Chondrocyte (in vitro differentiated cells): ENCODE data around the gene ADCY10. TPM values are rescaled to one million over a fixed set of nuclear protein-coding genes. Genes with fewer than 3 reads are reported as not detected.

ENCODE experiments used
- DNase-seq: peaks from one replicate; pipeline ENCODE4 v3.0.0; 2021; ENCODE audit warnings: mixed read lengths, low spot score
- H3K27ac Mint-ChIP-seq: one replicate; pipeline ENCODE4 v1.8.0; 2021; ENCODE audit warnings: mild to moderate bottlenecking, moderate library complexity, mixed read lengths; ENCODE audit not compliant: unreplicated experiment
- H3K27me3 Mint-ChIP-seq: 2 replicates; pipeline ENCODE4 v1.8.0; 2021; ENCODE audit warnings: low read depth, mixed read lengths
- H3K36me3 Mint-ChIP-seq: 2 replicates; pipeline ENCODE4 v1.8.0; 2021; ENCODE audit warnings: low read depth, mixed read lengths
- H3K4me1 Mint-ChIP-seq: 2 replicates; pipeline ENCODE4 v1.8.0; 2021; ENCODE audit warnings: low read depth, mild to moderate bottlenecking, mixed read lengths
- H3K4me3 Mint-ChIP-seq: one replicate; pipeline ENCODE4 v1.8.0; 2021; ENCODE audit warnings: mild to moderate bottlenecking, moderate library complexity, mixed read lengths; ENCODE audit not compliant: unreplicated experiment
- H3K9me3 Mint-ChIP-seq: 2 replicates; pipeline ENCODE4 v1.8.0; 2021; ENCODE audit warnings: low read depth, mixed read lengths
- total RNA-seq: library from RNA; stranded (reverse); gene quantifications from 3 replicates; pipeline ENCODE4 v1.2.1, GENCODE V29; 2021
- TF ChIP-seq, protein P1 (sequence below): fragments of 200-600 bp; sonication (generic); IDR thresholded peaks from 2 replicates; pipeline ENCODE4 v1.5.0; 2021; ENCODE audit warnings: antibody characterized with exemption, mild to moderate bottlenecking, moderate library complexity

ADCY10 gene
- total RNA-seq, 1 donor from 2014 or later = 0.07 TPM

- H3K27ac Mint-ChIP-seq = no peak overlapping the region
- no peaks in the 10 kb centered on the region for H3K9me3 Mint-ChIP-seq
- H3K4me3 Mint-ChIP-seq = no peak overlapping the region
- no peaks in the 10 kb centered on the region for H3K27me3 Mint-ChIP-seq
- peaks cover 35% of the 10 kb centered on the region for H3K4me1 Mint-ChIP-seq
- TF ChIP-seq, protein P1, sequence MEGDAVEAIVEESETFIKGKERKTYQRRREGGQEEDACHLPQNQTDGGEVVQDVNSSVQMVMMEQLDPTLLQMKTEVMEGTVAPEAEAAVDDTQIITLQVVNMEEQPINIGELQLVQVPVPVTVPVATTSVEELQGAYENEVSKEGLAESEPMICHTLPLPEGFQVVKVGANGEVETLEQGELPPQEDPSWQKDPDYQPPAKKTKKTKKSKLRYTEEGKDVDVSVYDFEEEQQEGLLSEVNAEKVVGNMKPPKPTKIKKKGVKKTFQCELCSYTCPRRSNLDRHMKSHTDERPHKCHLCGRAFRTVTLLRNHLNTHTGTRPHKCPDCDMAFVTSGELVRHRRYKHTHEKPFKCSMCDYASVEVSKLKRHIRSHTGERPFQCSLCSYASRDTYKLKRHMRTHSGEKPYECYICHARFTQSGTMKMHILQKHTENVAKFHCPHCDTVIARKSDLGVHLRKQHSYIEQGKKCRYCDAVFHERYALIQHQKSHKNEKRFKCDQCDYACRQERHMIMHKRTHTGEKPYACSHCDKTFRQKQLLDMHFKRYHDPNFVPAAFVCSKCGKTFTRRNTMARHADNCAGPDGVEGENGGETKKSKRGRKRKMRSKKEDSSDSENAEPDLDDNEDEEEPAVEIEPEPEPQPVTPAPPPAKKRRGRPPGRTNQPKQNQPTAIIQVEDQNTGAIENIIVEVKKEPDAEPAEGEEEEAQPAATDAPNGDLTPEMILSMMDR = no peak
- no peak for DNase-seq
- H3K36me3 Mint-ChIP-seq = peaks cover 4% of the 10 kb centered on the region
Measured at GRCh38 chr1:167924543-167925231, 10.8 kb upstream of the ADCY10 start.

- Mint-ChIP-seq H3K36me3 (peaks cover 5% of the 10 kb centered on the region), H3K4me3 (no peak overlapping the region), H3K4me1 (peaks cover 35% of the 10 kb centered on the region), H3K27me3 (no peaks in the 10 kb centered on the region), H3K27ac (no peak overlapping the region), H3K9me3 (no peaks in the 10 kb centered on the region)
- DNase-seq = no peak
- TF ChIP-seq, protein P1 = no peak
Measured at GRCh38 chr1:167924102-167924501, 10.2 kb upstream of the ADCY10 start.

- DNase-seq = no peak
- TF ChIP-seq, protein P1 = no peak
- peaks cover 6% of the 10 kb centered on the region for H3K36me3 Mint-ChIP-seq
- peaks cover 35% of the 10 kb centered on the region for H3K4me1 Mint-ChIP-seq
- H3K27ac Mint-ChIP-seq = no peak overlapping the region
- no peaks in the 10 kb centered on the region for H3K27me3 Mint-ChIP-seq
- no peak overlapping the region for H3K4me3 Mint-ChIP-seq
- no peaks in the 10 kb centered on the region for H3K9me3 Mint-ChIP-seq
Measured at GRCh38 chr1:167923324-167924056, 9.6 kb upstream of the ADCY10 start.

DNA sequence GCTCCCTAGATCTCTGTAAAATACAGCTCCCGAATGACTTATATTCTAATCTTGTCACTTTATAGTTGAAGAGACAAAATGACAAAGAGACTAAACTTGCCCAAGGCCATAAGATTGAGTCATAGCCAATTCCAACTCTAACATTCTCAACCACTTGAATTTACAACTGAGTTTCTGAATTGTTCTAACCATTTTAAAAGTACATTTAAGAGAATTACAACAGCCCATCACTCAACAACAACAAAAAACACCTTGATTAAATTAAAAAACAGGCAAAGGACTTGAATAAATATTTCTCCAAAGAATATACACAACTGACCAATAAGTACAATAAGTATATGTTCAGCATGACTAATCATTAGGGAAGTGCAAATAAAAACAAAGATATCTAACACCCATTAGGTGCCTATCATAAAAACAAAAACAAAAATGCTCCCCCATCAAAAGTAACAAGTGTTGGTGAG is 8.7 kb upstream of the ADCY10 start:
- DNase-seq = no peak
- Mint-ChIP-seq H3K36me3 (peaks cover 8% of the 10 kb centered on the region), H3K9me3 (no peaks in the 10 kb centered on the region), H3K4me1 (peaks cover 33% of the 10 kb centered on the region), H3K4me3 (no peak overlapping the region), H3K27me3 (no peaks in the 10 kb centered on the region), H3K27ac (peak overlapping the region; percentile 52)
- TF ChIP-seq, protein P1 = no peak

- H3K36me3 Mint-ChIP-seq = peaks cover 9% of the 10 kb centered on the region
- TF ChIP-seq, protein P1 = no peak
- no peaks in the 10 kb centered on the region for H3K27me3 Mint-ChIP-seq
- H3K4me3 Mint-ChIP-seq = no peak overlapping the region
- no peaks in the 10 kb centered on the region for H3K9me3 Mint-ChIP-seq
- H3K4me1 Mint-ChIP-seq = peaks cover 27% of the 10 kb centered on the region
- H3K27ac Mint-ChIP-seq = peak overlapping the region; percentile 66
- DNase-seq = no peak
Measured at GRCh38 chr1:167922023-167922422, 8.1 kb upstream of the ADCY10 start.
